ENCODE measurements around the gene TSPAN31. TPM values are rescaled to one million over a fixed set of nuclear protein-coding genes. Genes with fewer than 3 reads are reported as not detected.
A peak's percentile ranks its signal among the peaks of the same experiment; 100 is the strongest.

Gene TSPAN31
- polyA plus RNA-seq, 4 donors, result 83.5 to 98.6 (median 91.7) TPM

DNA sequence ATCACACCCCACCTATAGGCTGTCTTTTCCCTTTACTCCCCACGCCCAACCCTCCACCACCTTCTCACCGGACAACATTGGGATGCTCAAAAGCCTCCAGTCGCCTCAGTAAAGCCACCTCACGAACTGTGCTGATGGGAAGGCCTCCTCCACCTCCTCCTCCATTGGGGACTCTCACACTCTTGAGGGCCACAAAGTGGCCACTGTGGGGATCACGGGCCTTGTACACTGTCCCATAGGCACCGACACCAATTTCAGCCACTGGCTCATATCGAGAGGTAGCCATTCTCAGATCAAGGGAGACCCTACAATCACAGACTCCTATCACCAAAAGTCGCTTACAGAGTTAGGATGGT, 6.6 kb downstream of the TSPAN31 start:
- DNase-seq (ENCODE audit: low read depth in 4 of 4, low spot score in 2 of 4), result no peak

DNA sequence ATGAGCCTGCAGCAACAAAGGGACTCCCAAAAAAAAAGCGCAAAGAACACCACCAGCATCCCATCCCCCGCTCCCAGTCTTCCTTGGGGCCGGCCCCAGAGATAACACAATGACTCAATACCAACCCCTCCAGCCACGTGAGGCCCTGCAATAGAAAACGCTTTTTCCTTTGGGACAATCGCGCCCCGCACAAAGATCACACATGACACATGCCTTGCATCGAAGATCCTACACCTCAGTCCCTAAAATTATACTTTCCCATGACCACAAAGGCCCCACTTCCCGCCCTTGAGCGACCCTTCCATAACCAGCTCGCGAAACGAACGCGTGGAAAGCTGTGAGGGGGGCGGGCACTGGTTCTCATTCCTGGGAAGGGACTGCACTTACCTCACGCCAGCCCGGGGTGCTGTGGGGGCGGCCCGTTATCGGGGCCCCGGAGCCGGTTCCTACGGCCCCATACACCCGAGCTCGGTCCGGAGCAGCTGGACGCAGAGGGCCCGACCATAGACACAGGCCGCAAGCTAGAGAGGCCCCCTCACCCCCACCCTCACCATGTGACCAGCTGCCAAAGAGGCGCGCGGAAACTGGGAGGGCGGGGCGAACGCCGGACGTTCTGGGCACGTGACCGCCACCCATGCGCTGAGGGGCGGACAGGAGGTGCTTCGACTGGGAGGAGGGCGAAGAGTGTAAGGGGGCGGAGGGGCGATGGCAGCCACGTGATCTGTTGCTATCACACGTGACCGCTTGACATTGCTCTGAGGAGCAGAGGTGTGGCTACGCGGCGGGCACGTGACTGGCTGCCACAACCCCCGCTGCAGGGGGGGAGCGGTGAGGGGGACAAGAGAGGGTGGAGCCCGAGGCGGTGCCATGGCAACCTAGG, 7.2 kb downstream of the TSPAN31 start, which contains the start of gene CDK4:
Gene CDK4 (minus strand): TSS at position 523 of the 880 bp plus-strand sequence. CDS start 593 bp downstream, outside the sequence.
- peak; percentile 86 to 97 (median 96) for DNase-seq (ENCODE audit: low read depth in 4 of 4, low spot score in 2 of 4)

DNA sequence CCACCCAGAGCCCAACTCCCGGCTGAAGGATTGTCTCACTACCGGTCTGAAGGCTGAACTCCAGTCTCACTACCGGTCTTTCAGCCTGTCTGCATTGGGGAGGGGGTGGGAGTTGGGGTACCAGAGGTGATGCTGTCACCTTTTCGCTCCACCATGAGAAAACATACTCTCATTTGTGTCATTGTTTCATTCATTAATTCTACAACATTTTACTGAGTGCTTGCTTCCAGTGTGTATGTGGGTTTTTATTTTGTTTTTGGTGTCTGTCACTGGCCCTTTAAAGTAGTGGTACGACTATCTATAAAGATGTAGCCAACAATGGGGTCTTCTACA, 7.8 kb downstream of the TSPAN31 start:
- DNase-seq (ENCODE audit: low read depth in 4 of 4, low spot score in 2 of 4), result no peak

DNA sequence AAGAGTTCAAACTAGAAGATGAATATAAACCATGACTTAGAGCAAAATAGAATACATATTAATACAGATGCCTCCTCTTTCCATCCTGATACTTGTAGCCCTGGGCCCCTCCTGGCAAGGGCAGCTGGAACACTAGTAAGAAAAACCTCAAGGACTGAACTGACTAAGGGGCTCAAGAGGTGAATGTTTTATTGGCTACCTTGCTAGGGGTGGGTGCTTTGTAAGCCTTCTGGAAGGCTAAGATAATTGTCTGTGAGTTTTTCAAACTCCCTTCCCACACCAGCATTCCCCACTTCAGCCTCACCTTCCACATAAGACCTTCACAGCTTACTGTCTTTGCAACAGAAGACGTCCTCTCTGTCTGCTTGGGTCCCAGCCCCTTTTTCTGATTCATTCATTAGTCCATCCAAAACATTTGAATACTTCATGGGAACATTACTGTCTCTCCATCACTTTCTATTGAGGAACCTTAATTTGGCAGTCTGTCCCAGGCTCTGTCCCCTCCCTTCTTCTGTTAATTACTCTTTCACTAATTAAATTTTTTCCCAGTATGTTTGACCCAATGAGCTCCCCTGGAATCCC, 9.0 kb downstream of the TSPAN31 start:
- no peak for DNase-seq (ENCODE audit: low read depth in 4 of 4, low spot score in 2 of 4)

DNA sequence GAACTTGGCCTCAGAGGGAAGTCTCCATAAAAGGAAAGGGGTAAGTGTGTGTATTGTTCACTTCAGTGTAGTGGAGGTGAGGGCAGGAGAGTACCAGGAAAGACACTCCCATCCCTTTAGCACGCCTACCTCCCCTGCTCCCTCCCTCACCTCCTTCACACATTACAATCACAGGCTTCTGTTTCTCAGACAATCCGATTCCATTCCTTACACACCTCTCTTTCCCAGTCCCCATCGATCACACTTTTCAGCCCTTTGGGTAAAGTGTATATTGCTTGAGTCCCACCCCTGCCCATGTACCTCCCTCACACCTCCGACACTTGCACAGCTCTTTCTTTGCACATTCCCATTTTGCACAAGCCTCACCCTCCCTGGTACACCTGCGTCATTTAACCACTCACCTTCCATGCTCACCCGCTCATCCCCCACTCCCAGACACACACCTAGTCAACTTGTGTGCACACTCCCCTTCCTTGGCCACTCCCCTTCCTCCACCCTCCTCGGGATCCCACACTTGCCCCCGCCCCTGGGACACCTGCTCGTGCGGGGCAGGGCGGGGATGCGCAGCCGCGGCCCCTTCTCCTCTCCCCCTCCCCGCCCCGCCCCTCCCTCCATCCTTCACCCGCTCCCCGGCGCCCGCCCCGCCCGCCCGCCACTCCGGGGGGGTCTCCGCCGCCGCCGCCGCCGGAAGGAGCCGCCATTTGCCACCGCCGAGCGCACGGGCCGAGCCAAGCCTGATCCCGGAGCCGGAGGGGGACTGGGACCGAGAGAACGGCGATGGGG, 9.8 kb downstream of the TSPAN31 start, which contains the start of gene MARCHF9:
Gene MARCHF9 (plus strand): TSS at position 693 of the 783 bp plus-strand sequence. CDS start 426 bp downstream, outside the sequence.
- no peak for DNase-seq (ENCODE audit: low read depth in 4 of 4, low spot score in 2 of 4)

DNA sequence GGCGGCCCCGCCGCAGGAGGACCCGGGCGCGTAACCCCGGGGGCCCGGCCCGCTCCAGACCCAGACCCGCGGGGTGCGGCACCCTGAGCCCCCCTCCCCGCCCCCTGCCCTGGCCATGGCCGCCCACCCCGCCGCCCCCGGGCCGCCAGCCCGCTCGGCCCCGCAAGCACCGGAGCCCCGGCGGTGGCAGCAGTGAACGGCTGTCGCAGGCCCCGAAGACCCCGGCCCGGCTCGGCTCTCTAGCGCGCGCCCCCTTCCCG, 10.3 kb downstream of the TSPAN31 start:
- no peak for DNase-seq (ENCODE audit: low read depth in 4 of 4, low spot score in 2 of 4)

DNA sequence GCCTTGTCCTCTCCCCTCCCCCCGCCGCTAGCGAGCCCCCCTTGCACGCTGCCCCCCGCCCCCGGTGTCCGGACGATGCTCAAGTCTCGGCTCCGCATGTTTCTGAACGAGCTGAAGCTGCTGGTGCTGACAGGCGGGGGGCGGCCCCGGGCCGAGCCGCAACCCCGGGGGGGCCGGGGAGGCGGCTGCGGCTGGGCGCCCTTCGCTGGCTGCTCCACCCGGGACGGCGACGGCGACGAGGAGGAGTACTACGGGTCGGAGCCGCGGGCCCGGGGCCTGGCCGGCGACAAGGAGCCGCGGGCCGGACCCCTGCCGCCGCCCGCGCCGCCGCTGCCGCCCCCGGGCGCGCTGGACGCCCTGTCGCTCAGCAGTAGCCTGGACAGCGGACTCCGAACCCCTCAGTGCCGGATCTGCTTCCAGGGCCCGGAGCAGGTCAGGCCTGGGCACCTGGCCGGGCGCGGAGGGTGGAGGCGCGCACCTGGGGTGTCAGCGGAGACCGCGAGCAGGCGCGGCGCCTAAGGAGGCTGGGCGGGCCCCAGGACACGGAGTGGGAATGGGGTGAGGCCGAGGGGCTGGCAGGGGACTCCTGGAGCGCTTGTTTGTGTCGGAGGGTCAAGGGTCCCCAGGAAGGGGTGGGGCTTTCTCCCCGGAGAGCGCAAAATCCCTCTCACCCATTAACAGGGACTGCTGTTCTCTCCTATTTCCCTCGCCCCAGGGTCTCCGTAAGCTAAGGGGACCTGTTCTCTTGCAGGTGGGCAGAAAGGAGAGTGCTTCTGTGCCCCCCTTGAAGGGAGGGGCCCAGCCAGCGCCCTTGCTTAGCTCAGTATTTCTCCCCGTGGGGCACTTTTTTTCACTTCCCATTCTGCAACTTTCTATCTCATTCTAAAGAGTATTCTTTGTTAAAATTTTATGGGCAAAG, 10.9 kb downstream of the TSPAN31 start:
- DNase-seq (ENCODE audit: low read depth in 4 of 4, low spot score in 2 of 4), result no peak

DNA sequence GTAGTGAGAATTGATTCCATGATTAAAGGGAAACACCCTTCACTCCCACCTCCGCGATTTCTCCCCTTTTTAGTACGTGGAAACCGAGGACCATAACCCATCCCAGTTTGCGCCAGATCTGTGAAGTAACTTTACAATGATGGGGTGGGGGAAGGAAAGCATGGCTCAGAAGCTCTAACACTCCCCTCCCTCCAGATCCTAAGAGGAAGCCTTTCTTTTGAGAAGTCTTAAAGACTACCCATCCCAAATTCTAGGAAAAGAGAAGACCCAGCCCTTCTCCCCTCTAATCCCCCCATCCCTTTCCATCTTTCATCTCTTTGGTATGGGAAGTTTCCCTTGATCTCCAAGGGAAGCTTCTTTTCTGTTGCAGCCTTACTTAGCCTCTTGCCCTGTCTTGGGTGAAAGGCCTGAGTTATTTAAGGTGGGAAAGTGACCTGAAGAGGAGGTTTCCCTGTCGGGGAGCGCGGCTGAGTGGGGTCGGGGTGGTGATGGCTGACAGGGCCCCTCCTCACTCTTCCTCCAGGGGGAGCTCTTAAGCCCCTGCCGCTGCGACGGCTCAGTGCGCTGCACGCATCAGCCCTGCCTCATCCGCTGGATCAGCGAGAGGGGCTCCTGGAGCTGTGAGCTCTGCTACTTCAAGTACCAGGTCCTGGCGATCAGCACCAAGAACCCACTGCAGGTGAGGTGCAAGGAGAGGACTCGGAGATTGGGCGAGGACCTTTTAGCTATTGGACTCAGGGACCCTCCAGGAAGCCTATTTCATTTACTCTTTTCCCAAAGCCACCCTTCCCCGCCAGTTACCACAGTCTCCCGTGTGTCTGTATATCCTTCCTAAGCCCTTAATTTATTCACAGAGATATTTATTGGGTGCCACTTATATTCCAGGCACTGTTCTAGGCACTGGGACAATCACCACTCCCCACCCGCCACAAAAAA, 11.8 kb downstream of the TSPAN31 start:
- no peak for DNase-seq (ENCODE audit: low read depth in 4 of 4, low spot score in 2 of 4)

DNA sequence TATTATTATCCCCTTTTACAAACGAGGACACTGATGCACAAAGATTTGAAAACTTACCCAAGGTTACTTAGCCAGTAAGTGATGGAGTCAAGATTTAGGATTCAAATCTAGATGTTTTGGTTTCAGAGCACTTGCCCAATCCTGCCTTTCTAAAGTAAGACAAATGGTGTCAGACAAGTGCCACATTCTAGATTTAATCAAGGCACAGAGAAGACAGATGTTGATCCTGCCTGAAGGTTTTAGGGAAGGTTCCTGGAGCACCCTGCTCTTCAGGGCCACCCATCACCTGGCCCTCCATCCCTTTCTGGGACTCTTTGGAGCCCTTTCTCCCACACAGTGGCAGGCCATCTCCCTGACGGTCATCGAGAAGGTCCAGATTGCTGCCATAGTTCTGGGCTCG, 12.9 kb downstream of the TSPAN31 start:
- no peak for DNase-seq (ENCODE audit: low read depth in 4 of 4, low spot score in 2 of 4)

DNA sequence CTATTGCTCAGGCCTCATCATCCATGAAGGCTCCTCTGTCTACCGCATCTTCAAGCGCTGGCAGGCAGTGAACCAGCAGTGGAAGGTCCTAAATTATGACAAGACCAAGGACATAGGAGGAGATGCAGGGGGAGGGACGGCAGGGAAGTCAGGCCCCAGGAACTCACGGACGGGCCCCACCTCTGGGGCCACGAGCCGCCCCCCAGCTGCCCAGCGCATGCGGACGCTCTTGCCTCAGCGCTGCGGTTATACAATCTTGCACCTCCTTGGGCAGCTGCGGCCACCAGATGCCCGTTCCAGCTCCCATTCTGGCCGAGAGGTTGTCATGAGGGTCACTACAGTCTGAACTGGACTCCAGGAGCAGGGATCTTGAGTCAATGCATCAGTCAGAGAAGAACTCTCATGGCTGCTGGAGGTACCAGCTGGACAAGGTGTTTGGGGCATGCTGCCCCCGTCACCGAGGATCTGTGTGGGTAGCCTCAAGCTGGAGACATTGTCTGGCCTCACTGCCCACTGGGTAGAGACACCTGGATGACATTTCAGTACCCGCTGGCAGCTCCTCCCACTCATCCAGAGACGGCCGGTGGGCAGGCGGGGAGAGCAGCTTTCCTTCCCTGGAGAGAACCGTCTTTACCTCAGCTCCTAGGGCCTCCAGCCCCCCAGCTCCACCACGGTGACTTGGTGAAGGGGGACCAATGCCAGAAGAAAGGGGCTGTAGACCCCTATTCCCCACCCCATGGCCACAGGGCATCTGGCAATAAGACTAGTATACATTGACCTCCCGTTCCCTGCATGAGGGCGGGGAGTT, 13.9 kb downstream of the TSPAN31 start:
- DNase-seq (ENCODE audit: low read depth in 4 of 4, low spot score in 2 of 4), result no peak

DNA sequence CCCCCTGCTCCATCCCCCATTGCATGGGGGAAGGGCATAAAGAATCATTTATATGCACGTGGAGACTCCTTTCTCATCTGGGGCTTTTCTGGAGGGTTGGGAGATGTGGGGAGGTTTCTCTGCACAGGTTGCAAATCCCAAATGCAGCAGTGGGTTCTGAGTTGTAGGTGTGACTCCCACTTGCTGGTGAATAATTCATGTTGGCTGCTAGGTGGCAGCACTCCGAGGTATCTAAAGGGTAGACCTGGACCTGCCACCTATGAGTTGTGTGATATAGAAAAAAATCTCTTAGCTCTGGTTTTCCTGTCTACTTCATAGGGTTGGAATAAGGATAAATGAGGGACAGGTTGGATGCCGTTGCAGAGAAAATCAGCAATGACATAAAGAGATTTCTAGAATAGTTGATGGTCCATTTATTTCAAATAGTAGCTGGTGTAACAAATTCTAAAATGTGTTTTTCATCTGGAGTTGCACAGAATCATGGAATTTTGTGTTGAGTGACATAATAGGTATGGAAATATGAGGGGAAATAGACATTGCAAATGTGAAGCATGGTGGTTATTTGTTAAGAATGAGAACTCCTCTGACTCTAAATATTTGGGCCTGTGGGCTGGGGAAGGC, 14.6 kb downstream of the TSPAN31 start:
- no peak for DNase-seq (ENCODE audit: low read depth in 4 of 4, low spot score in 2 of 4)

DNA sequence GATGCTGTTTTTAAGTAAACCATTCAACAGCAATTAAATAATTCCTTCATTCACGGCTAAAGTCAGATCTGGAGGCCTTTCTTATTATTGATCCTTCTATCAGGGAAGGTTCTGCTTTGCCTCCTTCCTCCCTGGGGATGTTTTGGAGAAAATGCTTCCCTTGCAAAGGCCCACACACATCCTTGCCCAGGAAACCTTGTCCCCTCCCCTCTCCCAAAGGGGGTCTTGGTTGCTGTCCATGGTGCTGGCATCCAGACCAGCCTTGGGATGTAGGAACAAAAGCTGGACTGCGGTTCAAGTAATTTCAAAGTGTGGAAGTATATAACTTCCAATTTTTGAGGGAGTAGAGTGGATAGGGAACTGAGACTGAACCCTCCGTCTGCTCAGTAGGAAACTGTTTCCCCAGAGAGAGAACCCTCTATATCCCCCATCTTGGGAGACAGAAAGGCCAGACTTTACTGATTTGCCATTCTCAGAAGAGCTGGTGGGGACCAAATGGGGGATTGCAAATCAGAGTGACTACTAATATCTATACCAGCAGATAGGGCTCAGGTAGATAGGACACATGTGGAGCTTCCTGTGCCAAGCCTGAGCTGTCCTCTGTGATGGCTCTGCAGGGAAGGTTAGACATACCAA, 15.6 kb downstream of the TSPAN31 start:
- no peak for DNase-seq (ENCODE audit: low read depth in 4 of 4, low spot score in 2 of 4)

DNA sequence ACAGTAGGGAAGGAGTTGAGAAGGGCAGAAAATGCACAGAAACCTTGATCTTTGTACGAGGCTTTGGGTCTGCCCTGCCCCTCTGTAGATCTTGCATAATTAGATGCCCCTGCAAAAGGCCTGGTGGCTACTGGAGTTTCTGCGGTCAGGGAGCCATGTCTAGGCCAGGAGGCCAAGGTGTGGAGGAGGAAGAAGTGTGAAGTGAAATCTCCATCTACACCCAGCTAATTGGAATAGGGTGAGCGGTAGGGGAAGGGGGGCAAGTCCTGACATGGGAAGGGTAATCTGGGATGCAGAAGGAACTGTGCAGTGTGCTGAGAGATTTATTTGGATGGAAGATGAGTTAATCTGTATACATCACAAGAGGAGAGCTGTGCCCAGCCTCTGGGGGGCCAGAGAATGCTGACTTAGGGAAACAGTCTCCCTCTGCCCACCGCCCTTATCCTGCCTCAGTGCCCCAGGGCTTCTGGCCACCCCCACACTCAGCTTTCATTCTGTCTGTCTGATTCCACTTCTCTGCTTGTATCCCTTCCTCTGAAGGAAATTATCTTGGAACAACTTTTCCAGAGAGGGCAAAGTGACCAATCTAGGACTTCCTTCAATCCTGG, 16.7 kb downstream of the TSPAN31 start:
- no peak for DNase-seq (ENCODE audit: low read depth in 4 of 4, low spot score in 2 of 4)

DNA sequence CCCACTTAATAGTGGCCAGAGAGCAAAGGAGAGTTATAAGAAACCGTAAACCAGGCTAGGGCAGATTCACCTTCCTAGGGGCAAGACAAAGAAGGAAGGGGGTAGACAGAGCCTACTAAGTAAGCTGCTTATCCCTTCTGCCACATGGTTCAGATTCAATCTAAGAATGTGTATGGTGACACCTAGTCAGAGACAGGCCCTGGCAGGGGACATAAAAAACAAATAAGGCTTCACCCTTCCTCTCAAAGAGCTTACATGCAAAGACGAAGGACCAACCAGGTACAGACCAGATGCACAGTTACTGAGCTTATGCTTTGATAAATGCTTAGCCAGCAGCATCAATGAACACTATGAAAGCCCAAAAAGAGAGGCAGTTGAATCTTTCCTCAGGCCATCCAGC, 17.6 kb downstream of the TSPAN31 start:
- DNase-seq (ENCODE audit: low read depth in 4 of 4, low spot score in 2 of 4), result no peak

DNA sequence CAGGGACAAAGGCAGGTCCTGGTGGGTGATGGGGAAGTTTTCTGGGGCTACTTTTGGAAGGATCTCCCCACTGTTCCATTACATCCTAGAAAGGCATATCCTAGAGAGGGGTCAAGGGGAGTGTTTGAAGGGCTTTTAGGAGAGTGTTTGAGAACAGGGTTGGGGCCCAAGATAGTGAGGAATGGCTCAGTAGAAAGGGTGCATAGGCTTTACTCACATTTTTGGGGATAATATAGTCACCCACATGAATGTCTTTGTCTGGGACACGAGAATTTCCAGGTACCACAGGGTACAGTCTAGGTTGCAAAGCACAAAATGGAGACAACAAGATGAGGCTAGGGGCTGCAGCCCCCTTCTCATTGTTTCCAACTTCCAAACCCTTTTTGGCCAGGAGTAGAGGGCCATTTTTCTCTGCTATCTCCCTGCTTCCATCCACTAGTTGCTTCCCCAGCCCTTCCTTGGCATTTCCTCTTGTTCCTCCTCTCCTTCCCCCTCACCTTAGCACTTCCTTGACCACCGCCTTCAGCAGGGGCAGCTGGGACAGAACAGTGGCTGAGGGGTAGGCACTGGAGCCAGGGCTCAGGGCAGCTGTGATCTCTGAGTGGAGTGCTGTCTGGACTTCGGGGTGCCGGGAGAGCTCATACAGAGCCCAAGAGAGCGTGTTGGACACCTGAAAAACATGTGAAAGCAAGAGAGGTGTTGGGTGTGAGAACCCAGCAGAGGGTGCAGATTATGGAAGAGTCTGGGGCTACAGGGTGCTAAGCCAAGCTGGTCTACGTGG, 19.2 kb downstream of the TSPAN31 start:
- no peak for DNase-seq (ENCODE audit: low read depth in 4 of 4, low spot score in 2 of 4)

DNA sequence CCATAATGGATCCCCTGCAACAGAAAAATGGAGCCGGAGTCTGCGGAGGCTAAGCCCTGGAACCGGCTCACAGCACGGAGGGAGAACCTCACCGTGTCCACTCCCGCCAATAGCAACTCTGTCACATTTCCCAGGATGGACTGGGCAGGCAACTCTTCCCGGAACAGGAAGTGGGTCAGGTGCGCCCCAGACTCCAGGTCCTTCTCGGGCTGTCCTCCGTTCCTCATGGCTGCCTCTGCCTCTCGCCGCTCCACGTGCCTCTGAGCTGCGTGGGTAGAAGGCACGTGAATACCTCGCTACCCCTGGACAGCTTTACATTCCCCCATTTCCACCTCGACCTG, 19.8 kb downstream of the TSPAN31 start:
- no peak for DNase-seq (ENCODE audit: low read depth in 4 of 4, low spot score in 2 of 4)

Data from left renal cortex interstitium (tissue), 4 donors.